HepG2 (cell line): Measurements from ENCODE around the gene SH2D6. TPM values are rescaled to one million over a fixed set of nuclear protein-coding genes. Genes with fewer than 3 reads are reported as not detected.

ENCODE experiments used
- CREB3 ChIP-seq: sonication (generic); formaldehyde crosslinking; IDR thresholded peaks from 2 replicates; pipeline ENCODE4 v1.5.0; 2020; ENCODE audit warnings: missing genetic modification reagents
- EED ChIP-seq: sonication (generic); formaldehyde crosslinking; IDR thresholded peaks from 2 replicates; pipeline ENCODE4 v1.5.0; 2020; ENCODE audit warnings: mild to moderate bottlenecking, missing genetic modification reagents
- HMGXB3 ChIP-seq: sonication (generic); formaldehyde crosslinking; IDR thresholded peaks from 2 replicates; pipeline ENCODE4 v1.4.0; 2020; ENCODE audit warnings: missing genetic modification reagents, borderline replicate concordance
- KAT7 ChIP-seq: IDR thresholded peaks from 2 replicates; pipeline ENCODE4 v1.6.1; 2018; ENCODE audit warnings: borderline replicate concordance, missing compliant biosample characterization
- MTA1 ChIP-seq: sonication (generic); formaldehyde crosslinking; IDR thresholded peaks from 2 replicates; pipeline ENCODE4 v1.4.0; 2020; ENCODE audit warnings: missing genetic modification reagents, mild to moderate bottlenecking, borderline replicate concordance
- NKX3-1 ChIP-seq: sonication (generic); formaldehyde crosslinking; IDR thresholded peaks from 2 replicates; pipeline ENCODE4 v1.5.0; 2020; ENCODE audit warnings: missing genetic modification reagents
- SALL1 ChIP-seq: sonication (generic); formaldehyde crosslinking; IDR thresholded peaks from 2 replicates; pipeline ENCODE4 v1.8.0; 2022; ENCODE audit warnings: mild to moderate bottlenecking, missing genetic modification reagents
- SMAD3 ChIP-seq: sonication (generic); formaldehyde crosslinking; IDR thresholded peaks from 2 replicates; pipeline ENCODE4 v1.4.0; 2020; ENCODE audit warnings: missing genetic modification reagents
- WIZ ChIP-seq: sonication (generic); formaldehyde crosslinking; IDR thresholded peaks from 2 replicates; pipeline ENCODE4 v1.5.1; 2020; ENCODE audit warnings: mild to moderate bottlenecking, missing genetic modification reagents
- ZBTB14 ChIP-seq: sonication (generic); formaldehyde crosslinking; IDR thresholded peaks from 2 replicates; pipeline ENCODE4 v1.4.0; 2020; ENCODE audit warnings: missing genetic modification reagents
- ZBTB49 ChIP-seq: sonication (generic); formaldehyde crosslinking; IDR thresholded peaks from 2 replicates; pipeline ENCODE4 v1.4.0; 2020; ENCODE audit warnings: missing genetic modification reagents, borderline replicate concordance
- ZGPAT ChIP-seq: IDR thresholded peaks from 2 replicates; pipeline ENCODE4 v1.6.1; 2016; ENCODE audit warnings: mild to moderate bottlenecking
- ZNF207 ChIP-seq: fragments of 450-650 bp; IDR thresholded peaks from 2 replicates; pipeline ENCODE4 v1.6.1; 2016; ENCODE audit warnings: antibody characterized with exemption, borderline replicate concordance
- ZNF275 ChIP-seq: sonication (generic); formaldehyde crosslinking; IDR thresholded peaks from 2 replicates; pipeline ENCODE4 v1.8.0; 2022; ENCODE audit warnings: missing genetic modification reagents, mild to moderate bottlenecking, inconsistent platforms, borderline replicate concordance
- ZNF549 ChIP-seq: sonication (generic); formaldehyde crosslinking; IDR thresholded peaks from 2 replicates; pipeline ENCODE4 v1.5.0; 2020; ENCODE audit warnings: missing genetic modification reagents
- ZNF564 ChIP-seq: sonication (generic); formaldehyde crosslinking; IDR thresholded peaks from 2 replicates; pipeline ENCODE4 v1.8.1; 2023; ENCODE audit warnings: mild to moderate bottlenecking, missing genetic modification reagents
- polyA plus RNA-seq, 8 experiments: library from polyadenylated mRNA; depleted of rRNA in 3 of 8; stranded (reverse) in 7 of 8; unstranded in 1 of 8; fragments of >200 nt; fragmentation: Illumina TruSeq in 4 of 8; extraction: Trizol in 4 of 8; gene quantifications; 2 replicates each; pipeline versions ENCODE4 v1.2.1 to v1.2.3, GENCODE V29; 2011 to 2016; ENCODE audit warnings: low read depth in 4 of 8, missing spikeins in 1 of 8, mixed read lengths in 1 of 8; ENCODE audit not compliant: insufficient read depth in 1 of 8
- total RNA-seq, 5 experiments: library from RNA; depleted of rRNA; stranded (reverse); fragments of >200 nt; fragmentation: Illumina TruSeq; extraction: Trizol; gene quantifications; 2 replicates each; pipeline ENCODE4 v1.2.3, GENCODE V29; 2016; ENCODE audit warnings: low read depth in 1 of 5

Gene SH2D6
- total and polyA plus RNA-seq, 2 of the 13 experiments (the other 11 are each of a cell fraction or from before 2014, with no cell fraction given): 0.11 to 0.26 TPM

GRCh38 chr2:85418132-85419008 is at the start of gene SH2D6 (continued):
- TF ChIP-seq ZNF564 (CRISPR knock-in tag) (peak; percentile 57), SMAD3 (peak; percentile 85), MTA1 (CRISPR knock-in tag) (no peak; the same call in 1 of the 2 replicates), ZBTB49 (peak; percentile 83; the same call in 1 of the 2 replicates), WIZ (CRISPR knock-in tag) (no peak; the same call in 1 of the 2 replicates), ZNF207 (no peak), EED (CRISPR knock-in tag) (peak; percentile 57; the same call in 1 of the 2 replicates), HMGXB3 (no peak; the same call in 1 of the 2 replicates), ZGPAT (CRISPR knock-in tag) (peak; percentile 89), ZBTB14 (CRISPR knock-in tag) (peak; percentile 93), CREB3 (CRISPR knock-in tag) (peak; percentile 27), NKX3-1 (CRISPR knock-in tag) (peak; percentile 60; the same call in 1 of the 2 replicates), KAT7 (peak; percentile 73), ZNF549 (CRISPR knock-in tag) (no peak), SALL1 (CRISPR knock-in tag) (peak; percentile 80), ZNF275 (CRISPR knock-in tag) (peak; percentile 62; the same call in 1 of the 2 replicates)
